Measurements from ENCODE around the gene SMTNL2. TPM values are rescaled to one million over a fixed set of nuclear protein-coding genes. Genes with fewer than 3 reads are reported as not detected.

SMTNL2 gene
- total and polyA plus RNA-seq, 2 experiments from 2014 or later = 41.5 to 106 TPM

- no peak for DNase-seq (ENCODE audit: low spot score)
- Histone ChIP-seq H3K27me3 (no peaks in the 10 kb centered on the region), H3K4me1 (ENCODE audit: insufficient read depth) (peaks cover 10% of the 10 kb centered on the region), H2AFZ (no peak overlapping the region), H3K4me2 (peak overlapping the region; percentile 53), H3K9me3 (ENCODE audit: low read depth) (no peaks in the 10 kb centered on the region), H3K9me2 (replicated peaks; ENCODE audit: insufficient read depth) (no peaks in the 10 kb centered on the region), H3K79me2 (no peaks in the 10 kb centered on the region), H3K36me3 (replicated peaks; ENCODE audit: insufficient read depth, low read depth) (no peaks in the 10 kb centered on the region), H3K4me3 (no peak overlapping the region), H3K27ac (no peak overlapping the region), H4K20me1 (ENCODE audit: insufficient read depth, poor library complexity, severe bottlenecking) (no peaks in the 10 kb centered on the region)
- TF ChIP-seq EZH2 (IDR thresholded peaks at IDR 0.05; ENCODE audit: borderline replicate concordance) (no peak), EZH2phosphoT487 (IDR thresholded peaks at IDR 0.05; ENCODE audit: low read depth, severe bottlenecking, unreplicated experiment) (no peak)
- TF ChIP-seq, protein P1, sequence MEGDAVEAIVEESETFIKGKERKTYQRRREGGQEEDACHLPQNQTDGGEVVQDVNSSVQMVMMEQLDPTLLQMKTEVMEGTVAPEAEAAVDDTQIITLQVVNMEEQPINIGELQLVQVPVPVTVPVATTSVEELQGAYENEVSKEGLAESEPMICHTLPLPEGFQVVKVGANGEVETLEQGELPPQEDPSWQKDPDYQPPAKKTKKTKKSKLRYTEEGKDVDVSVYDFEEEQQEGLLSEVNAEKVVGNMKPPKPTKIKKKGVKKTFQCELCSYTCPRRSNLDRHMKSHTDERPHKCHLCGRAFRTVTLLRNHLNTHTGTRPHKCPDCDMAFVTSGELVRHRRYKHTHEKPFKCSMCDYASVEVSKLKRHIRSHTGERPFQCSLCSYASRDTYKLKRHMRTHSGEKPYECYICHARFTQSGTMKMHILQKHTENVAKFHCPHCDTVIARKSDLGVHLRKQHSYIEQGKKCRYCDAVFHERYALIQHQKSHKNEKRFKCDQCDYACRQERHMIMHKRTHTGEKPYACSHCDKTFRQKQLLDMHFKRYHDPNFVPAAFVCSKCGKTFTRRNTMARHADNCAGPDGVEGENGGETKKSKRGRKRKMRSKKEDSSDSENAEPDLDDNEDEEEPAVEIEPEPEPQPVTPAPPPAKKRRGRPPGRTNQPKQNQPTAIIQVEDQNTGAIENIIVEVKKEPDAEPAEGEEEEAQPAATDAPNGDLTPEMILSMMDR (IDR thresholded peaks at IDR 0.05; ENCODE audit: poor library complexity) = no peak
- 61% methylated on average over 11 of the region's 19 CpGs for WGBS (ENCODE audit: low lambda C conversion rate, missing lambda C conversion rate)
Observed at GRCh38 chr17:4536259-4536741, 48.0 kb upstream of the SMTNL2 start.

DNA sequence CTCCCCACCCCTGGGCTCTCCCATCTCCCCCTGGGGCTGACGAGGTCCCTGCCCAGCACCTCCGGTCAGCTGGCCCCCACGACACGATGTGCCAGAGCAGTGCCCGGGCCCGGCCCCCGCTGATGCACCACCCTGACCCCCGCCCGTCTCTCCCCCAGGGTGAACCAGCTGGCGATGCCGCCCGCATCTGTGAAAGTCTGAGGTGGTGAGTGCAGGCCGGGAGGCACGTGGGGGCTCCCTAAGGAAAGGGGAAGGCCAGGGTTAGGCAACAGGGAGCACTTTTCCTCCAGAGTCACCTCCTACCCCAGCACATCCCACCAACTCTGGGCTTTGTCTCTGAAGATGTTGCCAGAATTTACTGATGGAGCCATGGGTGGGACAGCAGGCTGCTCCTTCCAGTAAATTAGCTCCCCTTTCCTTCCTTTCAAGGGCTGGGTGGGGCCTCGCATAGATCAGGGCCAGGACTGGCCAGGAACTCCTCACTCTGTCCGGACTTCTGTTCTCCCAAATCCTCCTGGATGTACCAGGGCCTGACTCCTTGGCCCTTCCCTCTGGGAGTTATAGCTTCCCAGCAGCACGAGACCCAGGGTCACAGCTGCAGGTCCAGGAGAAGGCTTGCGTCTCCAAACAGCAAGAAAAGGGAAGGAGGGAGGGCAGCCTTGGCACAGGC is 47.5 kb upstream of the SMTNL2 start:
- no peak for TF ChIP-seq EZH2 (IDR thresholded peaks at IDR 0.05; ENCODE audit: borderline replicate concordance)
- TF ChIP-seq EZH2phosphoT487 (IDR thresholded peaks at IDR 0.05; ENCODE audit: low read depth, severe bottlenecking, unreplicated experiment) = no peak
- TF ChIP-seq, protein P1 (IDR thresholded peaks at IDR 0.05; ENCODE audit: poor library complexity) = no peak

GRCh38 chr17:4537451-4538235 is 46.7 kb upstream of the SMTNL2 start:
- Histone ChIP-seq H3K36me3 (replicated peaks; ENCODE audit: insufficient read depth, low read depth) (no peaks in the 10 kb centered on the region), H3K4me3 (no peak overlapping the region), H3K9me3 (ENCODE audit: low read depth) (no peaks in the 10 kb centered on the region), H3K9me2 (replicated peaks; ENCODE audit: insufficient read depth) (no peaks in the 10 kb centered on the region), H3K79me2 (no peaks in the 10 kb centered on the region), H4K20me1 (ENCODE audit: insufficient read depth, poor library complexity, severe bottlenecking) (no peaks in the 10 kb centered on the region), H3K4me2 (no peak overlapping the region), H3K27me3 (no peaks in the 10 kb centered on the region), H3K4me1 (ENCODE audit: insufficient read depth) (peaks cover 10% of the 10 kb centered on the region), H3K27ac (no peak overlapping the region), H2AFZ (no peak overlapping the region)
- no peak for DNase-seq (ENCODE audit: low spot score)
- no peak for TF ChIP-seq EZH2 (IDR thresholded peaks at IDR 0.05; ENCODE audit: borderline replicate concordance)
- TF ChIP-seq, protein P1 (IDR thresholded peaks at IDR 0.05; ENCODE audit: poor library complexity) = no peak
- TF ChIP-seq EZH2phosphoT487 (IDR thresholded peaks at IDR 0.05; ENCODE audit: low read depth, severe bottlenecking, unreplicated experiment) = no peak
- WGBS (ENCODE audit: low lambda C conversion rate, missing lambda C conversion rate) = 95% methylated on average over 19 of the region's 19 CpGs

More for the DNA sequence above, 47.5 kb upstream of the SMTNL2 start:
- Histone ChIP-seq H2AFZ (no peak overlapping the region), H4K20me1 (ENCODE audit: insufficient read depth, poor library complexity, severe bottlenecking) (no peaks in the 10 kb centered on the region), H3K4me1 (ENCODE audit: insufficient read depth) (peaks cover 10% of the 10 kb centered on the region), H3K9me3 (ENCODE audit: low read depth) (no peaks in the 10 kb centered on the region), H3K27ac (no peak overlapping the region), H3K27me3 (no peaks in the 10 kb centered on the region), H3K9me2 (replicated peaks; ENCODE audit: insufficient read depth) (no peaks in the 10 kb centered on the region), H3K36me3 (replicated peaks; ENCODE audit: insufficient read depth, low read depth) (no peaks in the 10 kb centered on the region), H3K4me3 (no peak overlapping the region), H3K79me2 (no peaks in the 10 kb centered on the region), H3K4me2 (peak overlapping the region; percentile 53)
- WGBS (ENCODE audit: low lambda C conversion rate, missing lambda C conversion rate) = 90% methylated on average over 12 of the region's 18 CpGs
- DNase-seq (ENCODE audit: low spot score) = no peak
